Endometrial microvascular endothelial cells (primary cell): ENCODE measurements around the gene ARHGEF17. TPM values are rescaled to one million over a fixed set of nuclear protein-coding genes. Genes with fewer than 3 reads are reported as not detected.

ENCODE experiments used
- in situ Hi-C: cut with HindIII; loops from 2 replicates; pipeline ENCODE4 v1.10.0; 2017; ENCODE audit warnings: low sequenced_read_pairs, low pct_unique_long_range_greater_than_20kb; ENCODE audit errors: inconsistent ontology term
- total RNA-seq: library from RNA; depleted of rRNA; stranded (reverse); fragments of >200 nt; gene quantifications from one replicate; pipeline ENCODE4 v1.2.3, GENCODE V29; 2015; ENCODE audit errors: inconsistent ontology term

Gene ARHGEF17
- total RNA-seq, 1 donor from 2014 or later = 11.3 TPM

GRCh38 chr11:73322382-73323306 lies 14.6 kb downstream of the ARHGEF17 start:
- in situ Hi-C loops = no loop called here

- in situ Hi-C loops = no loop called here
These were observed 15.4 kb downstream of the ARHGEF17 start for GRCh38 chr11:73323464-73323863.

- in situ Hi-C loops = no loop called here
These were observed 16.0 kb downstream of the ARHGEF17 start for GRCh38 chr11:73324116-73324515.

- in situ Hi-C loops = no loop called here
These were observed 16.6 kb downstream of the ARHGEF17 start for GRCh38 chr11:73324665-73325035.

GRCh38 chr11:73325036-73325981 lies 17.2 kb downstream of the ARHGEF17 start:
- in situ Hi-C loops = no loop called here

- in situ Hi-C loops = no loop called here
These were observed 19.1 kb downstream of the ARHGEF17 start for GRCh38 chr11:73326929-73327811.

- in situ Hi-C loops = no loop called here
These were observed 19.8 kb downstream of the ARHGEF17 start for GRCh38 chr11:73327812-73328364.

- in situ Hi-C loops = no loop called here
These were observed 22.6 kb downstream of the ARHGEF17 start for GRCh38 chr11:73330569-73331093.

GRCh38 chr11:73331138-73331916 lies 23.3 kb downstream of the ARHGEF17 start:
- in situ Hi-C loops = no loop called here

GRCh38 chr11:73333173-73333572 lies 25.1 kb downstream of the ARHGEF17 start:
- in situ Hi-C loops = no loop called here

GRCh38 chr11:73333640-73334383 lies 25.7 kb downstream of the ARHGEF17 start:
- in situ Hi-C loops = no loop called here

GRCh38 chr11:73334384-73335203 lies 26.5 kb downstream of the ARHGEF17 start:
- in situ Hi-C loops = no loop called here

GRCh38 chr11:73335204-73335923 lies 27.3 kb downstream of the ARHGEF17 start:
- in situ Hi-C loops = no loop called here

GRCh38 chr11:73337846-73338245 lies 29.8 kb downstream of the ARHGEF17 start:
- in situ Hi-C loops = no loop called here

GRCh38 chr11:73338279-73338678 lies 30.2 kb downstream of the ARHGEF17 start:
- in situ Hi-C loops = no loop called here
